ENCODE results near the gene USP7. TPM values are rescaled to one million over a fixed set of nuclear protein-coding genes. Genes with fewer than 3 reads are reported as not detected.
"Not testable (repeated sequence)": the region's sequence is repeated elsewhere in the genome, so short reads cannot be mapped to it uniquely, and the experiment has no call there.

The USP7 gene
- total RNA-seq, result 44.4 TPM

GRCh38 chr16:8963821-8964441 lies at the start of gene USP7:
TSS of gene USP7 (minus strand) at chr16:8963906. CDS start at chr16:8963285, 621 bp downstream.
- peak; percentile 79 to 93 (median 90) for DNase-seq (ENCODE audit: low read depth in 2 of 3, low spot score in 2 of 3)

GRCh38 chr16:9013508-9013864 lies 49.8 kb upstream of the USP7 start:
- no peak for DNase-seq (ENCODE audit: low read depth in 2 of 3, low spot score in 2 of 3)

DNA sequence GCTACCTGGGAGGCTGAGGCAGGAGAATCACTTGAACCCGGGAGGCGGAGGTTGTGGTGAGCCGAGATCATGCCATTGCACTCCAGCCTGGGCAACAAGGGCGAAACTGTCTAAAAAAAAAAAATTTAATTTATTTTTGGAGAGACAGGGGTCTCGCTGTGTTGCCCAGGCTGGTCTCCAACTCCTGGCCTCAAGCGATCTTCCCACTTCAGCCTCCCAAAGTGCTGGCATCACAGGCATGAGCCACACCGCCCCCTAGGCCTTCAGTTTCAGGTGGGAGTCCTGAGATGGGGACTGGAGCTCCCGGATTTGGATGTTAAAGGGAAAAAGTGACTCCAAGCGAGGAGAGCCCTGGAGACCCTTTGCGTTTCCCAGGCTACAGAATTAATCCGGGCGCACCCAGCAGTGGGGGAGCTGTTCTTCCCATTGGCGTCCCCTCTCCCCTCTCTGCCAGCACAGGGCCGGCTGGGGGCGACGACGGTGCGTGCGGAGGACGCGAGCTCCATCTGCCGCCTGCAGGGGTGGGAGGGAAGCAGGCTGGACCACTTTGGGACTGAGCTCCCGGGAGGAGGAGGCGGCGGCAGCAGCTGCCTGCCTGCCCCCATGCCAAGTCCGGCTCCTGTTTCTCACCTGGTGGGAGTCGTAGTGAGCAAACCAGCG lies 49.3 kb upstream of the USP7 start:
- peak in 2 of 3 donors; percentile 32 to 37 for DNase-seq (ENCODE audit: low read depth in 2 of 3, low spot score in 2 of 3)

GRCh38 chr16:9012330-9012729 lies 48.6 kb upstream of the USP7 start:
- no peak for DNase-seq (ENCODE audit: low read depth in 2 of 3, low spot score in 2 of 3)

DNA sequence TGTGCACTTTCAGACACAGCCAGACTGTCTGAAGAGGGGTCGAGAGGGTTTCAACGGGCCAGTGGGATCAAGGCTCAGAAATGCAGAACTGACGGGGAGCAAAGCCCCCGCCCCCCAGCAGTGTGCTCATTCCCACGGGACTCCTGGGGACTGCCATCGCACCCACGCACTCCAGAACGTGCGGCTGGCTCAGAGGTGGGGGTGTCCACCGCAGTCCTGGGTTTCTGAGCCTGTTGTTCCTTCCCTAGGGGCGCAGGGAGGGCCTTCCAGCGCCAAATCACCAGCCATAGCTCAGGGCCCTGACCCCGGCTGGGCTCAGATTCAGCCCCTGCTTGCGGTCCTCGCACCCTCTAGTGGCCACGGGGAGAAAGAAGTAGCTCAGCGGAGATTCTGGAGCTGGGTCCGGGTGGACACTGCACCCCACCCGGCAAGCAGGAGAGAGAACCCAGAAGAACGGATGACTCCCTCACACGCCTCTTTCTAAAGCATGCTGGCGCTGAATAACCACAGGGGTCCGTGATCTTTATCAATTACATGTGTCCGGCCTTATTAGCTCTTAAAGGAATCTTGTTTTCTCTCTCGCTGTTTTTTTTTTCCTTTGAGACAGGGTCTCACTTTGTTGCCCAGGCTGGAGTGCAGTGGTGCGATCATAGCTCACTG lies 45.0 kb upstream of the USP7 start:
- DNase-seq (ENCODE audit: low read depth in 2 of 3, low spot score in 2 of 3), result peak; percentile 29 to 79 (median 74)

- DNase-seq (ENCODE audit: low read depth in 2 of 3, low spot score in 2 of 3), result no peak
Measured at GRCh38 chr16:9007177-9007794, 43.6 kb upstream of the USP7 start.

- DNase-seq (ENCODE audit: low read depth in 2 of 3, low spot score in 2 of 3), result no peak
Measured at GRCh38 chr16:9004183-9004582, 40.5 kb upstream of the USP7 start.

GRCh38 chr16:9003763-9004162 lies 40.1 kb upstream of the USP7 start:
- DNase-seq (ENCODE audit: low read depth in 2 of 3, low spot score in 2 of 3), result no peak

DNA sequence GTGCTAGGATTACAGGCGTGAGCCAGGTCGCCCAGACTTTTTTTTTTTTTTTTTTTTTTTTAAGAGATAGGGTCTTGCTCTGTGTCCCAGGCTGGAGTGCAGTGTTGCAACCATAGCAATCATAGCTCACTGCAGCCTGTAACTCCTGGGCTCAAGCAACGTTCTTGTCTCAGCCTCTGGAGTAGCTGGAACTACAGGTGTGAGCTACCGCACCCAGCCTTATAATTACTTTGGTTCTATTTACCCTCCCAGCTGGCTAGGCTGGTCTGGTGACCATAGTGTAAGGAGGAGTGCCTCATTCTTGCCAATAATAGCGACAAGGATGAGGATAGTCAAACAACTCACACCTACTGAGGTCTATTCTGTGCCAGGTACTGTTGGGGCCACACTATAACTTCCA lies 39.6 kb upstream of the USP7 start:
- DNase-seq (ENCODE audit: low read depth in 2 of 3, low spot score in 2 of 3), result no peak

DNA sequence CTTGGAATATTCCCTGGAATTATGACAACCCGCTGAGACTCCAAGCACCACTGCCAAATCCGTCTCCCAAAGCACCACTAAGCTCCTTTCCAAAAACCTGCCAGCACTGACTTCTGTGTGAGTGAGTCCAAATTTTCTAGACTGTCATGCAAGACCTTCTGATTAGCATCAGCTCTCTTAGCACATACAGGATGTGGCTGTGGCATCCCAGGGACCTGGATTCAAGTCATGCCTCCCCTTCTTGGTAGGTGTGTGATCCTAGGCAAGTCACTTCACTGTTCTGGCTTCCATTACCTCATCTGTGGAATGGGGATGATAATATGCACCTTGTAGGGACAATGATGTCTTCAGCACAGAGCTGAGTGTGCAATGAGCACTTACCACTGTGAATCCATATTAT lies 38.3 kb upstream of the USP7 start:
- no peak for DNase-seq (ENCODE audit: low read depth in 2 of 3, low spot score in 2 of 3)

DNA sequence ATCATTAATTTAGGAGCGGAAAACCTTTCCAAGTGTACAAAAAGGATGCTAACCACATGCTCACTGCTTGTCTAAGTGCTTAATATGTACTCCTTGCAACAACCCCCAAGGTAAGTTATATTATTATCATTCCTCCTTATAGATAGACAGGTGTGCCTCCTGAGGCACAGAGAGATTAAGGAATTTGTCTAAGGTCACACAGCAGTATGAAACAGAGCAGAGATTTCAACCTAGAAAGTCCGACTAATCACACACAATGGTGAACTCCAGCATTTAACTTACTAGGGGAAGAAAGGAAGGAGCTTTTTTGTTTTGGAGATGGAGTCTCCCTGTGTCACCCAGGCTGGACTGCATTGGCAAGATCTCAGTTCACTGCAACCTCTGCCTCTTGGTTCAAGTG lies 37.0 kb upstream of the USP7 start:
- no peak for DNase-seq (ENCODE audit: low read depth in 2 of 3, low spot score in 2 of 3)

GRCh38 chr16:8999800-9000199 lies 36.1 kb upstream of the USP7 start:
- DNase-seq (ENCODE audit: low read depth in 2 of 3, low spot score in 2 of 3), result no peak

- DNase-seq (ENCODE audit: low read depth in 2 of 3, low spot score in 2 of 3), result no peak
Measured at GRCh38 chr16:8998108-8998507, 34.4 kb upstream of the USP7 start.

GRCh38 chr16:8996891-8997290 lies 33.2 kb upstream of the USP7 start:
- DNase-seq (ENCODE audit: low read depth in 2 of 3, low spot score in 2 of 3), result peak in 1 of 3 donors; percentile 5

DNA sequence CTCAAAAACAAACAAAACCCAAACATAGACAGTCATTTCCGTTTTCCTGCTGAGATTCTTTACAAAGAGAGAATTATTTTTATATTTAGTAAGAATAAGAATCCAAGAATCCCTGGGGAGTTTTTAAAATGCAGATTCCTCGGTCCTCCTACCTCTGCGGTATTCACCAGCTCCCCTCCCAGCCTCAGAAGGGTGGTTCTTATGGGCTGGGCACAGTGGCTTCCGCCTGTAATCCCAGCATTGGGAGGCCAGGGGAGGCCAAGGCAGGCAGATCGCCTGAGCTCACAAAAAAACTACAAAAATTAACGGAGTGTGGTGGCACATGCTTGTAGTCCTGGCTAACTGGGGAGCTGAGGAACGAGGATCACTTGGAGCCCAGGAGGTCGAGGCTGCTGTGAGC lies 26.7 kb upstream of the USP7 start:
- DNase-seq (ENCODE audit: low read depth in 2 of 3, low spot score in 2 of 3), result no peak

GRCh38 chr16:8989099-8989878 lies 25.6 kb upstream of the USP7 start:
- DNase-seq (ENCODE audit: low read depth in 2 of 3, low spot score in 2 of 3), result no peak

- no peak for DNase-seq (ENCODE audit: low read depth in 2 of 3, low spot score in 2 of 3)
Measured at GRCh38 chr16:8986818-8987191, 23.1 kb upstream of the USP7 start.

DNA sequence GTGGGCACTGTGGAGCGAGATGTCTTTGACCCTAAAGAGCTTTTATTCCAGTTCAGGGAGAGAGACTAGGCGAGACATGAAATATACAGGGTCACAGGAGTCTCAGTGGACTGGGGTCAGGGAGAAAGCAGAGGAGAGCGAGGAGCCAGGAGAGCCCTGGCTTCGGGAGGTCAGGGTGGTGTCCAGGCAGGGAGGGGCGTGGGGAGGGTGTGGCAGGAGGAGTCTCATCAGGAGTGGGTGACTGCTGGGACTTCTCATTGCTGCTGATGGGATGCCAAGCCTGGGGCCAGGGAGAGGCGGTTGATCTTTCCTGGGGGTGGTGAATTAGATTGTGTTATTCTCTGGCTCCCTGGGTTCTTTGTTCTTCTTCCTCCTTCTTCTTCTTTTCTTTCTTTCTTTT lies 22.4 kb upstream of the USP7 start:
- no peak for DNase-seq (ENCODE audit: low read depth in 2 of 3, low spot score in 2 of 3)

DNA sequence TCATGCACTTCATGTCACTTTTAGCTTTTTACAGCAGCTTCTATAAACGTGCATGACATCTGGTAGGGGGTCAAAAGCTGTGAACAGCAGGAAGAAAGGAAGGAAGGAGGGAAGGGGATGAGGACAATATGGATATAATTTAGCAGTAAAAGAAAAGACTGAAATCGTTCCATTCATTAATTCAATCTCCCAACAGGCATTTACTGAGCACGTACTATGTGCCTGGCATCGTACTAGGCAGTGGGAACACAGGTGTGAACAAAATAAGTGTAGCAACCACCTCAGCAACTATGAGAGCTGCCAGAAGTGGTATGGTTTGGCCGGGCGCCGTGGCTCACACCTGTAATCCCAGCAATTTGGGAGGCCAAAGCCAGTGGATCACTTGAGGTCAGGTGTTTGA lies 19.1 kb upstream of the USP7 start:
- DNase-seq (ENCODE audit: low read depth in 2 of 3, low spot score in 2 of 3), result no peak

DNA sequence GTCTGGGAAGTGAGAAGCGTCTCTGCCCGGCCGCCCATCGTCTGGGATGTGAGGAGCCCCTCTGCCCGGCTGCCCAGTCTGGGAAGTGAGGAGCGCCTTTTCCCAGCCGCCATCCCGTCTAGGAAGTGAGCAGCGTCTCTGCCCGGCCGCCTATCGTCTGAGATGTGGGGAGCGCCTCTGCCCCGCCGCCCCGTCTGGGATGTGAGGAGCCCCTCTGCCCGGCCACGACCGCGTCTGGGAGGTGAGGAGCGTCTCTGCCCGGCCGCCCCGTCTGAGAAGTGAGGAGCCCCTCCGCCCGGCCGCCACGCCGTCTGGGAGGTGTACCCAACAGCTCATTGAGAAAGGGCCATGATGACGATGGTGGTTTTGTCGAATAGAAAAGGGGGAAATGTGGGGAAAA lies 18.2 kb upstream of the USP7 start:
- DNase-seq (ENCODE audit: low read depth in 2 of 3, low spot score in 2 of 3), result not testable (repeated sequence)

DNA sequence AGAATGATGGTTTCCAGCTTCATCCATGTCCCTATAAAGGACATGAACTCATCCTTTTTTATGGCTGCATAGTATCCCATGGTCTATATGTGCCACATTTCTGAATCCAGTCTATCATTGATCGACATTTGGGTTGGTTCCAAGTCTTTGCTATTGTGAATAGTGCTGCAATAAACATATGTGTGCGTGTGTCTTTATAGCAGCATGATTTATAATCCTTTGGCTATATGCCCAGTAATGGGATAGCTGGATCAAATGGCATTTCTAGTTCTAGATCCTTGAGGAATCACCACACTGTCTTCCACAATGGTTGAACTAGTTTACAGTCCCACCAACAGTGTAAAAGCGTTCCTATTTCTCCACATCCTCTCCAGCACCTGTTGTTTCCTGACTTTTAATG lies 12.5 kb upstream of the USP7 start:
- DNase-seq (ENCODE audit: low read depth in 2 of 3, low spot score in 2 of 3), result not testable (repeated sequence)

Measured in hematopoietic multipotent progenitor cell (in vitro differentiated cells).